A549 (cell line): Measurements from ENCODE around the gene PRMT7.

Experiments
- HOXA7 ChIP-seq: fragments of 250-450 bp; sonication (Bioruptor Pico); IDR thresholded peaks from 2 replicates; pipeline ENCODE4 v1.5.0; 2020; ENCODE audit warnings: mild to moderate bottlenecking, moderate library complexity
- POLR2AphosphoS2 ChIP-seq: conservative IDR thresholded peaks from 2 replicates; pipeline ENCODE4 v1.6.1; 2012; ENCODE audit warnings: low read length, improper control_type of control experiment, inconsistent platforms
- TF ChIP-seq, protein P1 (sequence below): fragments of 200-600 bp; sonication (generic); IDR thresholded peaks from 2 replicates; pipeline ENCODE4 v1.6.1; 2016; ENCODE audit warnings: antibody characterized with exemption, mild to moderate bottlenecking, moderate library complexity
- TF ChIP-seq, protein P2 (sequence below): fragments of >200 bp; sonication (Bioruptor Twin); formaldehyde crosslinking; IDR thresholded peaks from 3 replicates; pipeline ENCODE4 v1.5.1; 2016

DNA sequence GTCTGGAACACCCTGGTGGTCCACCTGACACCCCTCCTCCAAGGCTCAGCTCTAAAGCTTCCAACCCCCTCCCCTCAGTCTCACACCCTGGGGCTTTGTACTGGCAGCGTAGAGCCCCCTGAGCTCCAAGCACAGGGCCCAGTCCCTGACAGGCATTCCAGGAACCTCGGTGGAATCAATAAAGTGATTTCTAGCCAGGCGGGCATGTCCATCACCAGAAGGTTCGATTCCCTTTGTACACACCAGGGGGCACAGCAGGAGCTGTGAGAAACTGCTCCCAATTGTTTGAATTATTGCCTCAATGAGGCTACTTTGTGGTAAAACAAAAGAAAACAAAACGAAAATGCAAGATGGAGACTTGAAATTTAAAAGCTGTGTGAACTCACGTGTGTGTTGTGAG is 85.7 kb downstream of the PRMT7 start:
- TF ChIP-seq, protein P1, sequence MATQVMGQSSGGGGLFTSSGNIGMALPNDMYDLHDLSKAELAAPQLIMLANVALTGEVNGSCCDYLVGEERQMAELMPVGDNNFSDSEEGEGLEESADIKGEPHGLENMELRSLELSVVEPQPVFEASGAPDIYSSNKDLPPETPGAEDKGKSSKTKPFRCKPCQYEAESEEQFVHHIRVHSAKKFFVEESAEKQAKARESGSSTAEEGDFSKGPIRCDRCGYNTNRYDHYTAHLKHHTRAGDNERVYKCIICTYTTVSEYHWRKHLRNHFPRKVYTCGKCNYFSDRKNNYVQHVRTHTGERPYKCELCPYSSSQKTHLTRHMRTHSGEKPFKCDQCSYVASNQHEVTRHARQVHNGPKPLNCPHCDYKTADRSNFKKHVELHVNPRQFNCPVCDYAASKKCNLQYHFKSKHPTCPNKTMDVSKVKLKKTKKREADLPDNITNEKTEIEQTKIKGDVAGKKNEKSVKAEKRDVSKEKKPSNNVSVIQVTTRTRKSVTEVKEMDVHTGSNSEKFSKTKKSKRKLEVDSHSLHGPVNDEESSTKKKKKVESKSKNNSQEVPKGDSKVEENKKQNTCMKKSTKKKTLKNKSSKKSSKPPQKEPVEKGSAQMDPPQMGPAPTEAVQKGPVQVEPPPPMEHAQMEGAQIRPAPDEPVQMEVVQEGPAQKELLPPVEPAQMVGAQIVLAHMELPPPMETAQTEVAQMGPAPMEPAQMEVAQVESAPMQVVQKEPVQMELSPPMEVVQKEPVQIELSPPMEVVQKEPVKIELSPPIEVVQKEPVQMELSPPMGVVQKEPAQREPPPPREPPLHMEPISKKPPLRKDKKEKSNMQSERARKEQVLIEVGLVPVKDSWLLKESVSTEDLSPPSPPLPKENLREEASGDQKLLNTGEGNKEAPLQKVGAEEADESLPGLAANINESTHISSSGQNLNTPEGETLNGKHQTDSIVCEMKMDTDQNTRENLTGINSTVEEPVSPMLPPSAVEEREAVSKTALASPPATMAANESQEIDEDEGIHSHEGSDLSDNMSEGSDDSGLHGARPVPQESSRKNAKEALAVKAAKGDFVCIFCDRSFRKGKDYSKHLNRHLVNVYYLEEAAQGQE, result no peak
- TF ChIP-seq, protein P2, sequence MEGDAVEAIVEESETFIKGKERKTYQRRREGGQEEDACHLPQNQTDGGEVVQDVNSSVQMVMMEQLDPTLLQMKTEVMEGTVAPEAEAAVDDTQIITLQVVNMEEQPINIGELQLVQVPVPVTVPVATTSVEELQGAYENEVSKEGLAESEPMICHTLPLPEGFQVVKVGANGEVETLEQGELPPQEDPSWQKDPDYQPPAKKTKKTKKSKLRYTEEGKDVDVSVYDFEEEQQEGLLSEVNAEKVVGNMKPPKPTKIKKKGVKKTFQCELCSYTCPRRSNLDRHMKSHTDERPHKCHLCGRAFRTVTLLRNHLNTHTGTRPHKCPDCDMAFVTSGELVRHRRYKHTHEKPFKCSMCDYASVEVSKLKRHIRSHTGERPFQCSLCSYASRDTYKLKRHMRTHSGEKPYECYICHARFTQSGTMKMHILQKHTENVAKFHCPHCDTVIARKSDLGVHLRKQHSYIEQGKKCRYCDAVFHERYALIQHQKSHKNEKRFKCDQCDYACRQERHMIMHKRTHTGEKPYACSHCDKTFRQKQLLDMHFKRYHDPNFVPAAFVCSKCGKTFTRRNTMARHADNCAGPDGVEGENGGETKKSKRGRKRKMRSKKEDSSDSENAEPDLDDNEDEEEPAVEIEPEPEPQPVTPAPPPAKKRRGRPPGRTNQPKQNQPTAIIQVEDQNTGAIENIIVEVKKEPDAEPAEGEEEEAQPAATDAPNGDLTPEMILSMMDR, result peak; percentile 24; the same call in 2 of the 3 replicates
- TF ChIP-seq HOXA7 (CRISPR knock-in tag) (no peak), POLR2AphosphoS2 (no peak)
